Mucosa of stomach (tissue), 1 donor: ENCODE data around the gene CCDC7.
"Not testable (repeated sequence)": the region's sequence is repeated elsewhere in the genome, so short reads cannot be mapped to it uniquely, and the experiment has no call there.

Experiments
- H3K27me3 ChIP-seq: one replicate; pipeline ENCODE4 v1.7.0; 2013; ENCODE audit warnings: mild to moderate bottlenecking, low read length; ENCODE audit not compliant: control insufficient read depth, insufficient read depth
- H3K36me3 ChIP-seq: one replicate; pipeline ENCODE4 v1.7.0; 2013; ENCODE audit warnings: low read length; ENCODE audit not compliant: control insufficient read depth, insufficient read depth
- H3K4me1 ChIP-seq: one replicate; pipeline ENCODE4 v1.7.0; 2013; ENCODE audit warnings: mild to moderate bottlenecking, low read length; ENCODE audit not compliant: control insufficient read depth, insufficient read depth
- H3K4me3 ChIP-seq: one replicate; pipeline ENCODE4 v1.7.0; 2013; ENCODE audit warnings: low read length
- H3K9ac ChIP-seq: one replicate; pipeline ENCODE4 v1.7.0; 2013; ENCODE audit warnings: mild to moderate bottlenecking, low read length, moderate library complexity
- H3K9me3 ChIP-seq: one replicate; pipeline ENCODE4 v1.7.0; 2013; ENCODE audit warnings: mild to moderate bottlenecking, low read length, moderate library complexity; ENCODE audit not compliant: control insufficient read depth
- donor health status: Pancreatic carcinoma.

The CCDC7 gene

GRCh38 chr10:32461203-32461602 is 15.3 kb downstream of the CCDC7 start:
- Histone ChIP-seq H3K4me3 (no peak overlapping the region), H3K36me3 (no peaks in the 10 kb centered on the region)

GRCh38 chr10:32471232-32471631 is 25.3 kb downstream of the CCDC7 start:
- H3K9ac ChIP-seq, result no peak overlapping the region
- no peaks in the 10 kb centered on the region for H3K27me3 ChIP-seq
- H3K4me3 ChIP-seq, result no peak overlapping the region
- no peaks in the 10 kb centered on the region for H3K36me3 ChIP-seq
- H3K9me3 ChIP-seq, result no peaks in the 10 kb centered on the region
- no peaks in the 10 kb centered on the region for H3K4me1 ChIP-seq

More at GRCh38 chr10:32461203-32461602, 15.3 kb downstream of the CCDC7 start:
- Histone ChIP-seq H3K27me3 (no peaks in the 10 kb centered on the region), H3K9ac (no peak overlapping the region), H3K4me1 (no peaks in the 10 kb centered on the region), H3K9me3 (no peaks in the 10 kb centered on the region)

DNA sequence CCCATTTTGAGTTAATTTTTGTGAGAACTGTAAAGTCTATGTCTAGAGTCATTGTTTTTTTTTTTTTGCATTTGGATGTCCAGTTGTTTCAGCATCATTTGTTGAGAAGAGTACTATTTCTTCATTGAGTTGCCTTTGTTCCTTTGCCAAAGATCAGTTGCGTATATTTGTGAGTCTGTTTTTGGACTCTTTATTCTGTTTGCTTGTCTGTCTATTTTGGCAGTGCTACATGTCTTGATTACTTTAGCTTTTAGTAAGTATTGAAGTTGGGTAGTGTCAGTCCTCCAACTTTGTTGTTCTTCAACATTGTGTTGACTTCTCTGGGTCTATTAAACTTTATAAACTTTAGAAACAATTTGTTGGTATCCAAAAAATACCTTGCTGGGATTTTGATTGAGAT is 31.6 kb downstream of the CCDC7 start:
- Histone ChIP-seq H3K9me3 (no peaks in the 10 kb centered on the region), H3K4me1 (no peaks in the 10 kb centered on the region), H3K36me3 (no peaks in the 10 kb centered on the region), H3K27me3 (no peaks in the 10 kb centered on the region), H3K9ac (no peak overlapping the region), H3K4me3 (no peak overlapping the region)

- Histone ChIP-seq H3K27me3 (no peaks in the 10 kb centered on the region), H3K9me3 (no peaks in the 10 kb centered on the region), H3K36me3 (no peaks in the 10 kb centered on the region), H3K9ac (no peak overlapping the region), H3K4me3 (no peak overlapping the region), H3K4me1 (no peaks in the 10 kb centered on the region)
These were observed 35.7 kb downstream of the CCDC7 start for GRCh38 chr10:32481606-32482005.

DNA sequence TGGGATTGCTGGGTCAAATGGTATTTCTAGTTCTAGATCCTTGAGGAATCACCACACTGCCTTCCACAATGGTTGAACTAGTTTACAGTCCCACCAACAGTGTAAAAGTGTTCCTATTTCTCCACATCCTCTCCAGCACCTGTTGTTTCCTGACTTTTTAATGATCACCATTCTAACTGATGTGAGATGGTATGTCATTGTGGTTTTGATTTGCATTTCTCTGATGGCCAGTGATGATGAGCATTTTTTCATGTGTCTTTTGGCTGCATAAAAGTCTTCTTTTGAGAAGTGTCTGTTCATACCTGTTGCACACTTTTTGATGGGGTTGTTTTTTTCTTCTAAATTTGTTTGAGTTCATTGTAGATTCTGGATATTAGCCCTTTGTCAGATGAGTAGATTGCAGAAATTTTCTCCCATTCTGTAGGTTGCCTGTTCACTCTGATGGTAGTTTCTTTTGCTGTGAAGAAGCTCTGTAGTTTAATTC is 37.1 kb downstream of the CCDC7 start:
- not testable (repeated sequence) for H3K9ac ChIP-seq, H3K4me3 ChIP-seq, H3K27me3 ChIP-seq, H3K9me3 ChIP-seq, H3K4me1 ChIP-seq, H3K36me3 ChIP-seq

DNA sequence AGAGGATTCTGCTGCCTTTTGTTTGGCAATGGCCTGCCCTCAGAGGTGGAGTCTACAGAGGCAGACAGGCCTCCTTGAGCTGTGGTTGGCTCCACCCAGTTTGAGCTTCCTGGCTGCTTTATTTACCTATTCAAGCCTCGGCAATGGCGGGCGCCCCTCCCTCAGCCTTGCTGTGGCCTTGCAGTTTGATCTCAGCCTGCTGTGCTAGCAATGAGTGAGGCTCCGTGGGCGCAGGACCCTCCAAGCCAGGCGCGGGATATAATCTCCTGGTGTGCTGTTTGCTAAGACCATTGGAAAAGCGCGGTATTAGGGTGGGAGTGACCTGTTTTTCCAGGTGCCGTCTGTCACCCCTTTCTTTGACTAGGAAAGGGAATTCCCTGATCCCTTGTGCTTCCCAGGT is 42.1 kb downstream of the CCDC7 start:
- not testable (repeated sequence) for H3K9me3 ChIP-seq, H3K4me3 ChIP-seq, H3K27me3 ChIP-seq, H3K9ac ChIP-seq, H3K4me1 ChIP-seq, H3K36me3 ChIP-seq

GRCh38 chr10:32489158-32489557 is 43.2 kb downstream of the CCDC7 start:
- Histone ChIP-seq H3K4me3 (no peak overlapping the region), H3K9me3 (no peaks in the 10 kb centered on the region), H3K9ac (no peak overlapping the region), H3K36me3 (no peaks in the 10 kb centered on the region), H3K27me3 (no peaks in the 10 kb centered on the region), H3K4me1 (no peaks in the 10 kb centered on the region)

GRCh38 chr10:32489901-32490300 is 44.0 kb downstream of the CCDC7 start:
- no peaks in the 10 kb centered on the region for H3K9me3 ChIP-seq
- no peaks in the 10 kb centered on the region for H3K36me3 ChIP-seq
- H3K4me3 ChIP-seq, result no peak overlapping the region
- no peaks in the 10 kb centered on the region for H3K27me3 ChIP-seq
- H3K4me1 ChIP-seq, result no peaks in the 10 kb centered on the region
- H3K9ac ChIP-seq, result no peak overlapping the region

DNA sequence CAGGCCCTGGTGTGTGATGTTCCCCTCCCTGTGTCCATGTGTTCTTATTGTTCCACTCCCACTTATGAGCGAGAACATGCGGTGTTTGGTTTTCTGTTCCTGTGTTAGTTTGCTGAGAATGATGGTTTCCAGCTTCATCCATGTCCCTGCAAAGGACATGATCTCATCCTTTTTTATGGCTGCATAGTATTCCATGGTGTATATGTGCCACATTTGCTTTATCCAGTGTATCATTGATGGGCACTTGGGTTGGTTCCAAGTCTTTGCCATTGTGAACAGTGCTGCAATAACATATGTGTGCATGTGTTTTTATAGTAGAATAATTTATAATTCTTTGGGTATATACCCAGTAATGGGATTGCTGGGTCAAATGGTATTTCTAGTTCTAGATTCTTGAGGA is 48.6 kb downstream of the CCDC7 start:
- not testable (repeated sequence) for H3K4me3 ChIP-seq, H3K27me3 ChIP-seq, H3K4me1 ChIP-seq, H3K9me3 ChIP-seq, H3K36me3 ChIP-seq, H3K9ac ChIP-seq

GRCh38 chr10:32500136-32500535 is 54.2 kb downstream of the CCDC7 start:
- H3K4me1 ChIP-seq, result not testable (repeated sequence)

GRCh38 chr10:32501906-32502305 is 56.0 kb downstream of the CCDC7 start:
- no peaks in the 10 kb centered on the region for H3K36me3 ChIP-seq
- H3K4me3 ChIP-seq, result no peak overlapping the region
- no peaks in the 10 kb centered on the region for H3K27me3 ChIP-seq
- no peaks in the 10 kb centered on the region for H3K9me3 ChIP-seq
- H3K4me1 ChIP-seq, result no peaks in the 10 kb centered on the region
- no peak overlapping the region for H3K9ac ChIP-seq

More at GRCh38 chr10:32500136-32500535, 54.2 kb downstream of the CCDC7 start:
- not testable (repeated sequence) for H3K4me3 ChIP-seq, H3K9me3 ChIP-seq, H3K36me3 ChIP-seq, H3K27me3 ChIP-seq, H3K9ac ChIP-seq

DNA sequence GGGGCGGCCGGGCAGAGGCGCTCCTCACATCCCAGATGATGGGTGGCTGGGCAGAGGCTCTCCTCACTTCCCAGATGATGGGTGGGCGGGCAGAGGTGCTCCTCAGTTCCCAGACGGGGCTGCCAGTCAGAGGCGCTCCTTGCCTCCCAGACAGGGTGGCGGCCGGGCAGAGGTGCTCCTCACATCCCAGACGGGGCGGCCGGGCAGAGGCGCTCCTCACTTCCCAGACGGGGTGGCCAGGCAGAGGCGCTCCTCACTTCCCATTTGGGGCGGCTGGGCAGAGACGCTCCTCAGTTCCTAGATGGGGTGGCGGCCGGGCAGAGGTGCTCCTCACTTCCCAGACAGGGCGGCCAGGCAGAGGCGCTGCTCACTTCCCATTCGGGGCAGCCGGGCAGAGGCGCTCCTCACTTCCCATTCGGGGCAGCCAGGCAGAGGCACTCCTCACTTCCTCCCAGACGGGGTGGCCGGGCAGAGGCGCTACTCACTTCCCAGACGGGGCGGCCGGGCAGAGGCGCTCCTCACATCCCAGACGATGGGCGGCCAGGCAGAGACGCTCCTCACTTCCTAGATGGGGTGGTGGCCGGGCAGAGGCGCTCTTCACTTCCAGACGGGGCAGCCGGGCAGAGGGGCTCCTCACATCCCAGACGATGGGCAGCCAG is 60.0 kb downstream of the CCDC7 start:
- H3K27me3 ChIP-seq, H3K36me3 ChIP-seq, H3K9me3 ChIP-seq, H3K4me1 ChIP-seq, H3K9ac ChIP-seq, H3K4me3 ChIP-seq: not testable (repeated sequence)

GRCh38 chr10:32511599-32511998 is 65.7 kb downstream of the CCDC7 start:
- Histone ChIP-seq H3K36me3 (no peaks in the 10 kb centered on the region), H3K4me1 (no peaks in the 10 kb centered on the region), H3K9ac (no peak overlapping the region), H3K9me3 (no peaks in the 10 kb centered on the region), H3K27me3 (no peaks in the 10 kb centered on the region), H3K4me3 (no peak overlapping the region)
